Calu3 (cell line): ENCODE data around the gene WDFY2. TPM values are rescaled to one million over a fixed set of nuclear protein-coding genes. Genes with fewer than 3 reads are reported as not detected.

ENCODE experiments used
- BruUV-seq: library from RNA; stranded (reverse); fragments of 400-500 nt; replicated peaks from 2 replicates; lab custom pipeline; 2021; lab: Mats Ljungman, UMichigan
- CTCF ChIA-PET: fragments of 300-600 bp; sonication (Branson Sonifier 250); formaldehyde crosslinking; loops from one replicate; lab custom pipeline; 2022; ENCODE audit warnings: antibody characterized with exemption; lab: Charles Lee
- DNase-seq: peaks from one replicate; pipeline ENCODE4 v3.0.0; 2022
- H3K27ac Mint-ChIP-seq: one replicate; pipeline ENCODE4 v1.8.0; 2022; ENCODE audit warnings: mixed read lengths; ENCODE audit not compliant: unreplicated experiment
- H3K27me3 Mint-ChIP-seq: one replicate; pipeline ENCODE4 v1.8.0; 2022; ENCODE audit warnings: mixed read lengths; ENCODE audit not compliant: unreplicated experiment
- H3K36me3 Mint-ChIP-seq: one replicate; pipeline ENCODE4 v1.8.0; 2022; ENCODE audit warnings: mild to moderate bottlenecking, moderate library complexity, mixed read lengths; ENCODE audit not compliant: insufficient read depth, unreplicated experiment
- H3K4me1 Mint-ChIP-seq: one replicate; pipeline ENCODE4 v1.8.0; 2022; ENCODE audit warnings: mild to moderate bottlenecking, low read depth, mixed read lengths; ENCODE audit not compliant: unreplicated experiment
- H3K4me3 Mint-ChIP-seq: one replicate; pipeline ENCODE4 v1.8.0; 2022; ENCODE audit warnings: mild to moderate bottlenecking, low read depth, moderate library complexity, mixed read lengths; ENCODE audit not compliant: unreplicated experiment
- H3K9me3 Mint-ChIP-seq: one replicate; pipeline ENCODE4 v1.8.0; 2022; ENCODE audit warnings: low read depth, mixed read lengths; ENCODE audit not compliant: unreplicated experiment
- intact Hi-C: fragments of 100-400 bp; cut with micrococcal nuclease; formaldehyde crosslinking; loops from one replicate; pipeline ENCODE4 v1.10.0; 2022; ENCODE audit not compliant: unreplicated experiment
- total RNA-seq: library from RNA; stranded (reverse); gene quantifications from 2 replicates; pipeline ENCODE4 v1.2.3, GENCODE V29; 2022
- TF ChIP-seq, protein P1 (sequence below): fragments of 200-600 bp; IDR thresholded peaks from one replicate; pipeline ENCODE4 v1.8.0; 2022; ENCODE audit warnings: antibody characterized with exemption; ENCODE audit not compliant: unreplicated experiment

The WDFY2 gene
- total RNA-seq, 1 experiment from 2014 or later: 5.9 TPM

DNA sequence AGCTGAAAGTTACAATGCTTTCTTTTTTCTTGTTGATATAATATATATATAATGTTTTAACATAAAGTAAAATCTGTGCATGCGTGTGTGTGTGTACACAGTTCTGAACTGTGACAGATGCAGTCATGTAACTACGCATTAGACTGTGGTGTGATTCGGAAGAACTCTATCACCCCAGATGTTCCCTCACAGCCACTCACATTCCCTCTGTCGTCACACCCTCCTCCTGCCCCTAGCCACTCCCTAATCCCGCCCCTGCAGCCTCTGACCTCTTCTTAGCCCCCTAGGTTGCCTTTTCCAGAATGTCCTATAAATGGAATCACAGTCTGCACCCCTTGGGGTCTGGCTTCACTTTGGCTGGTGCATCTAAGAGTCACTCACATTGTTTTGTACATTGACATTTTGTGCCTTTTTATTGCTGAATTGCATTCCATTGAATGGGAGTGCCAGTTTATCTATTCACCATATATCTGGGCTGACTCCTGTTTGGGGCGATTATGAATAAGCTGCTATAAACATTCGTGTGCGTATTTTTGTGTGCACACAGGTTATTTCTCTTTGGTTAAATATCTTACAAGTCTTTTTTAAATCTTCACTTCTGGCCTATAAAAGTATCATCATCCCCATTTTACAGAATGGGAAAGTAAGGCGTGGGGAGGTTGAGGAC, 199.3 kb downstream of the WDFY2 start:
- H3K4me3 Mint-ChIP-seq: no peak overlapping the region
- TF ChIP-seq, protein P1, sequence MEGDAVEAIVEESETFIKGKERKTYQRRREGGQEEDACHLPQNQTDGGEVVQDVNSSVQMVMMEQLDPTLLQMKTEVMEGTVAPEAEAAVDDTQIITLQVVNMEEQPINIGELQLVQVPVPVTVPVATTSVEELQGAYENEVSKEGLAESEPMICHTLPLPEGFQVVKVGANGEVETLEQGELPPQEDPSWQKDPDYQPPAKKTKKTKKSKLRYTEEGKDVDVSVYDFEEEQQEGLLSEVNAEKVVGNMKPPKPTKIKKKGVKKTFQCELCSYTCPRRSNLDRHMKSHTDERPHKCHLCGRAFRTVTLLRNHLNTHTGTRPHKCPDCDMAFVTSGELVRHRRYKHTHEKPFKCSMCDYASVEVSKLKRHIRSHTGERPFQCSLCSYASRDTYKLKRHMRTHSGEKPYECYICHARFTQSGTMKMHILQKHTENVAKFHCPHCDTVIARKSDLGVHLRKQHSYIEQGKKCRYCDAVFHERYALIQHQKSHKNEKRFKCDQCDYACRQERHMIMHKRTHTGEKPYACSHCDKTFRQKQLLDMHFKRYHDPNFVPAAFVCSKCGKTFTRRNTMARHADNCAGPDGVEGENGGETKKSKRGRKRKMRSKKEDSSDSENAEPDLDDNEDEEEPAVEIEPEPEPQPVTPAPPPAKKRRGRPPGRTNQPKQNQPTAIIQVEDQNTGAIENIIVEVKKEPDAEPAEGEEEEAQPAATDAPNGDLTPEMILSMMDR: no peak
- no peaks in the 10 kb centered on the region for H3K36me3 Mint-ChIP-seq
- no peak for DNase-seq
- H3K9me3 Mint-ChIP-seq: no peaks in the 10 kb centered on the region
- no peaks in the 10 kb centered on the region for H3K27me3 Mint-ChIP-seq
- H3K4me1 Mint-ChIP-seq: peaks cover 7% of the 10 kb centered on the region
- intact Hi-C loops: no loop called here
- no peak overlapping the region for H3K27ac Mint-ChIP-seq
- BruUV-seq: no TSS peak
- CTCF ChIA-PET: no interaction called here

DNA sequence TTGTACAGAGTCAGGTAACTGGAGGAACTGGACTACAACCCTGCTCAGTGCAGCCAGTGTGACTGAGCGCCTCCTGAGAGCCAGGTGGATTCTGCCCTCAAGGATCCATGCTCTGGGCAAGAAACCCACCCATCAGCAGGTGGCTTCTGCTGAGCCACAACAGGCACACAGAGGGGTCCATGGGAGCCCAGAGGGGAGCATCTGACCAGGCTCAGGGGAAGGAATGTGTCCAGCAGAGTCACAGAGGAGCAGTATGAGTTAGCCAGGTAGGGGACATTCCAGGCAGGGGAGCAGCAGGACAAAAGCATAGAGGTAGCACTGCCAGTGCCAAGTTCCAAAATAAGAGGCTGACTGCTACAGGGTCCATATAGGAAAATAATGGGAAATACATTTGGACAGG, 199.8 kb downstream of the WDFY2 start:
- no peak overlapping the region for H3K4me3 Mint-ChIP-seq
- H3K27ac Mint-ChIP-seq: no peak overlapping the region

DNA sequence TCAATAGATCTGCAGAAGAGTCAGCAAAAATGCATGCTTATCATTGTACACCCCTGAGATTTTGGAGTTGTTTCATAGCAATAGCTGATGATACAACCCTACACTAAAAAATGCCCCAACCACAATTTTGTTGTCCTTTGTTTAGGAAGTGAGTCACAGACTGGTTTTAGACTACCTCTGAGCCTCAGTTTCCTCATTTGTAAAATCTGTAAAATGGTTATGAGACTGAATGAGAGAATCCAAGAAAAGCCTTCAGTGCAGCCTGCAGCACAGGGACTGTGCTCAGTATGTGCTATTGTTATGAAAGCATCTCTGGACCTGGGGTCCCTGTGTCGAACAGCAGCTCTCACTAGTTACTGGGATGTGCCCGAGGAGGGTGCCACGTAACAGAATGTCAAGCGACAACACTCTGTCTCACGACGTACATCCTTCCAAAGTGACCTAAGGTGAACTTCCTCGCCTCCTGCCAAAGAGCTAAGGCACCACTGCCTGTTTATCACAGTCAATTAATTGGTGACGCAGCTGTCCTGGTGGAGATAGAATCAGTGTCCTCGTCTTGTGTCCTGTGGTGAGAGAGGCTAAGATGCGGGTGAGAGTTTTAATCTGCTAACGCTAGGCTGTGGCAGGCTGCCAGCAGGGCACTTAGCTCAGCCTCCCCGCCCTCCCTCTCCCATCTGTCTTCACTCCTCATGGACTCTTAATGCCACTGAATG, 201.6 kb downstream of the WDFY2 start:
- Mint-ChIP-seq H3K27me3 (no peaks in the 10 kb centered on the region), H3K36me3 (no peaks in the 10 kb centered on the region), H3K27ac (no peak overlapping the region), H3K9me3 (no peaks in the 10 kb centered on the region), H3K4me3 (no peak overlapping the region), H3K4me1 (peaks cover 7% of the 10 kb centered on the region)
- no TSS peak for BruUV-seq
- no peak for DNase-seq
- CTCF ChIA-PET: interaction anchor here (0.7 kb wide), 1 partner anchor 142 kb away, joined by 3 read pairs; no protein-coding TSS in a partner anchor
- intact Hi-C loops: no loop called here
- TF ChIP-seq, protein P1: no peak

More for the DNA sequence above, 199.8 kb downstream of the WDFY2 start:
- no peak for DNase-seq
- TF ChIP-seq, protein P1: no peak
- no peaks in the 10 kb centered on the region for H3K36me3 Mint-ChIP-seq
- no peaks in the 10 kb centered on the region for H3K9me3 Mint-ChIP-seq
- H3K27me3 Mint-ChIP-seq: no peaks in the 10 kb centered on the region
- peaks cover 7% of the 10 kb centered on the region for H3K4me1 Mint-ChIP-seq
- intact Hi-C loops: no loop called here
- no TSS peak for BruUV-seq
- CTCF ChIA-PET: no interaction called here

DNA sequence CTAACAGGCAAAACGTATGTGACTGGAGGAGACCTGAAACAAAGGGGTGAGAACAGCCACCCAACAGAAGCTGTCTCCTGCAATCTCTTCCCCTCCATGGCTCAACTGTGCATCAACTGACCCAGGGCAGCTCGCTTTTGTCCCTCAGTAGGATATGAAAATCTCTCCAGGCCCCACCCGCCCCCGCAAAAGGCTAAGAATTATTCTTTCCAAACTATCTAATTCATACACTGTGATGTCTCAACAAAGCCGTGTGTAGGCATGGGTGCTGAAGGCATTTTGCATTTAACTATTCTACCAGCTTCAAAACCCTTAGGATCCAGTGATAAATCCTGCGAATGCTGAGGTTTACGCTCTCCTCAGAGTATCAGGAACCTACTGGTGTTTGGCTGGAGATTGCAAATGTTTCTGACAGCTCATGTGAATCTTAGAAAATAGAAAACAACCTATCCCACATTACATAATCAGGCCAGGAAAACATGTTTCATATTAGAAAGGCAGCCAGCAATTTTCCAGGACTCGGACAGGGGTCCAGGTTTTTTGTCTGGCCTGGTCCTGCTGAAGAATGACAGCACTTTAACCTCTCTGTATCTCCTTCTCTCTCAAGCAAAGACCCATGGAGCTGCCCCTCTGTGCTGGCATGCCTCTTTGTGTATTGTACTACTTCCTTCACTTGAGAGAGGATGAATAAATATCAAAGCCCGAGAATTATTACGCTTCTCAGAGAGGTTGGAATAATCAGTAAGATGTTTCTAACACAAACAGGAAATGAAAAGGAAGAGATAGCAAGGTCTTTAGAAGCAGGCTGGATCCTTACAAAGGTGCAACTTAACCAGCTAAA, 202.4 kb downstream of the WDFY2 start:
- DNase-seq: no peak
- no TSS peak for BruUV-seq
- no peaks in the 10 kb centered on the region for H3K9me3 Mint-ChIP-seq
- TF ChIP-seq, protein P1: no peak
- no peaks in the 10 kb centered on the region for H3K36me3 Mint-ChIP-seq
- intact Hi-C loops: no loop called here
- no peaks in the 10 kb centered on the region for H3K27me3 Mint-ChIP-seq
- H3K27ac Mint-ChIP-seq: no peak overlapping the region
- CTCF ChIA-PET: interaction anchor here (0.7 kb wide), 1 partner anchor 29 kb away, joined by 3 read pairs; no protein-coding TSS in a partner anchor
- peaks cover 5% of the 10 kb centered on the region for H3K4me1 Mint-ChIP-seq
- H3K4me3 Mint-ChIP-seq: no peak overlapping the region
